Karpas-422 (cell line): Measurements from ENCODE around the gene HSPA4L. TPM values are rescaled to one million over a fixed set of nuclear protein-coding genes. Genes with fewer than 3 reads are reported as not detected.

Source experiments
- DNase-seq: peaks from one replicate; pipeline ENCODE4 v3.0.0-alpha.2; 2015
- H2AFZ ChIP-seq: fragments of 200-600 bp; sonication (generic); 2 replicates; pipeline ENCODE4 v1.6.1; 2014; ENCODE audit warnings: antibody characterized with exemption, low read length, mixed read lengths
- H3K27ac ChIP-seq: fragments of 200-600 bp; sonication (generic); 2 replicates; pipeline ENCODE4 v1.5.1; 2014; ENCODE audit warnings: mild to moderate bottlenecking, low read length, moderate library complexity
- H3K27me3 ChIP-seq: fragments of 200-600 bp; sonication (generic); 2 replicates; pipeline ENCODE4 v1.6.1; 2014; ENCODE audit warnings: low read length, mixed read lengths
- H3K36me3 ChIP-seq: fragments of 200-600 bp; sonication (generic); 2 replicates; pipeline ENCODE4 v1.6.1; 2014; ENCODE audit warnings: low read length, mixed read lengths; ENCODE audit not compliant: insufficient read depth
- H3K4me1 ChIP-seq: fragments of 200-600 bp; sonication (generic); 2 replicates; pipeline ENCODE4 v1.6.1; 2014; ENCODE audit warnings: mild to moderate bottlenecking, low read length, mixed read lengths
- H3K4me2 ChIP-seq: fragments of 200-600 bp; sonication (generic); 2 replicates; pipeline ENCODE4 v1.6.1; 2014; ENCODE audit warnings: low read length, low read depth, mild to moderate bottlenecking; ENCODE audit not compliant: poor library complexity, severe bottlenecking
- H3K4me3 ChIP-seq: fragments of 200-600 bp; sonication (generic); 2 replicates; pipeline ENCODE4 v1.5.1; 2014; ENCODE audit warnings: mild to moderate bottlenecking, antibody characterized with exemption, low read length, mixed read lengths
- H3K79me2 ChIP-seq: fragments of 200-600 bp; sonication (generic); 2 replicates; pipeline ENCODE4 v1.6.1; 2014; ENCODE audit warnings: mild to moderate bottlenecking, low read length, mixed read lengths
- H3K9ac ChIP-seq: fragments of 200-600 bp; sonication (generic); 2 replicates; pipeline ENCODE4 v1.6.0; 2014; ENCODE audit warnings: low read length
- H3K9me2 ChIP-seq: fragments of 200-600 bp; sonication (generic), shearing (Covaris generic); replicated peaks from 2 replicates; pipeline ENCODE4 v1.6.0; 2014; ENCODE audit warnings: mild to moderate bottlenecking, low read length, moderate library complexity; ENCODE audit not compliant: insufficient read depth
- H3K9me3 ChIP-seq: fragments of 300-700, 200-600 bp; sonication (generic); 2 replicates; pipeline ENCODE4 v1.6.1; 2014; ENCODE audit warnings: low read length, mixed read lengths
- H4K20me1 ChIP-seq: fragments of 200-600 bp; sonication (generic); 2 replicates; pipeline ENCODE4 v1.6.1; 2014; ENCODE audit warnings: mild to moderate bottlenecking, antibody characterized with exemption, low read length, low read depth; ENCODE audit not compliant: insufficient read depth
- total RNA-seq: library from RNA; depleted of rRNA; stranded (reverse); fragments of >200 nt; shearing (Covaris generic); gene quantifications from 2 replicates; pipeline ENCODE4 v1.2.3, GENCODE V29; 2014; ENCODE audit warnings: low replicate concordance

HSPA4L gene
- total RNA-seq, 1 experiment from 2014 or later: 1.9 TPM

DNA sequence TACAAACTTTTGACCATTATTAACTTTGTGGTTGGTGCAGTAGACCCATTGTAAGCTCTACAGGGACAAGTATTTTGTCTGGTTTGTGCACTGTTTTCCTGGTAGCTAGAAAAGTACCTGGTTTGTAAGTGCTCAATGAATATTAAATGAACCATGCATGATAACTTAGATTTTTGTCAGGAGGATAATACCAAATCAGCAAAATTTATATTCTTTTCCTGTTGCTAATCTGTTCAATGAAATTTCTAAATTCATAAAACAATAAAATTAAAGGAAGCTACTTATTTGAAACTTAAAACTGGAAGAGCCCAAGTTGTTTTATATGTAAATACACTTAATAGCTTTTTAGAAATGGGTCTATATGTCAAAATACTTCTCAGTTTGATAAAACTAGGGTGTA, 17.6 kb downstream of the HSPA4L start:
- no peak overlapping the region for H3K27ac ChIP-seq
- no peak overlapping the region for H3K9ac ChIP-seq
- H3K4me1 ChIP-seq: no peaks in the 10 kb centered on the region
- no peak overlapping the region for H3K4me2 ChIP-seq
- H3K4me3 ChIP-seq: no peak overlapping the region
- no peaks in the 10 kb centered on the region for H3K36me3 ChIP-seq
- H3K9me3 ChIP-seq: no peaks in the 10 kb centered on the region
- no peak overlapping the region for H2AFZ ChIP-seq
- DNase-seq: no peak
- H4K20me1 ChIP-seq: no peaks in the 10 kb centered on the region
- H3K9me2 ChIP-seq: no peaks in the 10 kb centered on the region
- H3K27me3 ChIP-seq: no peaks in the 10 kb centered on the region
- H3K79me2 ChIP-seq: no peaks in the 10 kb centered on the region

DNA sequence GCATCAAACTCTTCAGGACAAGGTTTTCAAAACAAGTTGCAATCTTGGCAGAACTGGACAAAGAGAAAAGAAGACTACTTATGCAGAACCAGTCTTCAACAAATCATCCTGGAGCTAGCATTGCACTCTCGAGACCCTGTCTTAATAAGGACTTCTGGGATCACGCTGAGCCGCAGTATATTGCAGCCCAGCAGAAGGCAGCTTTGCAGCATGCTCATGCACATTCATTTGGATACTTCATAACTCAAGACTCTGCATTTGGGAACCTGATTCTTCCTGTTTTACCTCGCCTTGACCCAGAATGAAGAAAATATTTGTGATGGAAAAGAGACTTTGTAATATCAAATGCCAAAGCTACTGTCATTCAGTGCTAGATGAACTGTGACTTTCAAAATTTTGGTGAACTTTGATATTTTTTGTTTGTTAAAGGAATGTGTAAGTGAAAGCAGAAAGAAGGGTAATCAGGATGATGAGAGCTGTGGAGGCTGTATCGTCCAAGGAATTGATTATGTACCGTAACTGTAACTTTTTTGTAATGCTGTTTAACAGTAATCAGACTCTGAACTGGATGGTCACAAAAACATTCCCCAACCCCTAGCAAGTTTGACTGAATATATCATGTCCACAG, 27.2 kb downstream of the HSPA4L start:
- H3K4me3 ChIP-seq: no peak overlapping the region
- H3K9ac ChIP-seq: no peak overlapping the region
- no peak overlapping the region for H2AFZ ChIP-seq
- H3K9me2 ChIP-seq: no peaks in the 10 kb centered on the region
- H3K27me3 ChIP-seq: no peaks in the 10 kb centered on the region
- no peaks in the 10 kb centered on the region for H3K9me3 ChIP-seq
- no peaks in the 10 kb centered on the region for H4K20me1 ChIP-seq
- peak; percentile 48 for DNase-seq
- H3K79me2 ChIP-seq: no peaks in the 10 kb centered on the region
- no peak overlapping the region for H3K4me2 ChIP-seq
- H3K4me1 ChIP-seq: no peaks in the 10 kb centered on the region
- no peak overlapping the region for H3K27ac ChIP-seq
- H3K36me3 ChIP-seq: no peaks in the 10 kb centered on the region

DNA sequence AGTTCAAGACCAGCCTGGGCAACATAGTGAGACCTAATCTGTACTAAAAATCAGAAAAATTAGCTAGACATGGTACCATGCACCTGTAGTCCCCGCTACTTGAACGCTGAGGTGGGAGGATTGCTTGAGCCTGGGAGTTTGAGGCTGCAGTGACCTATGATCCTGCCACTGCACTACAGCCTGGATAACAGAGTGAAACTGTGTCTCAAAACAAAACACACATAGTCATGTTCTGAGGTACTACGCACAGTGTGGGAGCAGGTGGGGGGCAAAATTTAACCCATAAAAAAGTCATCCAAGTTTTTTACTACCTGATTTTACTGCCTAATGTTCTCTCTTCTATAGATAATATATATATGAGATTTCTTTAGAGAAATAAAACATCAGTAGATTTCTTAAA, 28.4 kb downstream of the HSPA4L start:
- H4K20me1 ChIP-seq: no peaks in the 10 kb centered on the region
- H3K27ac ChIP-seq: no peak overlapping the region
- no peak overlapping the region for H3K4me2 ChIP-seq
- no peaks in the 10 kb centered on the region for H3K79me2 ChIP-seq
- H3K4me3 ChIP-seq: no peak overlapping the region
- no peaks in the 10 kb centered on the region for H3K27me3 ChIP-seq
- H3K9ac ChIP-seq: no peak overlapping the region
- no peak overlapping the region for H2AFZ ChIP-seq
- no peaks in the 10 kb centered on the region for H3K9me2 ChIP-seq
- H3K36me3 ChIP-seq: no peaks in the 10 kb centered on the region
- no peaks in the 10 kb centered on the region for H3K9me3 ChIP-seq
- no peak for DNase-seq
- H3K4me1 ChIP-seq: no peaks in the 10 kb centered on the region

DNA sequence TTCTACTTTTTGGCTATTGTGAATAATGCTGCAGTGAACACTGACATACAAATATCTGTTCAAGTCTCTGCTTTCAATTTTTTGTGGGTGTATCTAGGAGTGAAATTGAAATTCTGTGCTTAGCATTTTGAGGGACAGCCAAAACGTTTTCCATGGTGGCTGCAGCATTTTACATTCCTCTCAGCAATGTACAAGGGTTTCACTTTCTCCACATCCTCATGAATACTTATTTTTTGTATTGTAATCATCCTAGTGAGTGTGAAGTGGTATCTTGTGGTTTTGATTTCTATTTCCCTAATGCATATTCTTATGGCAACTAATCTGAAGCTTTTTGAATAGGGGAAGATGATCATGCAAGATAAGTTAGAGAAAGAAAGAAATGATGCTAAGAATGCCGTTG, 40.3 kb downstream of the HSPA4L start:
- H3K4me3 ChIP-seq: no peak overlapping the region
- no peaks in the 10 kb centered on the region for H3K9me3 ChIP-seq

DNA sequence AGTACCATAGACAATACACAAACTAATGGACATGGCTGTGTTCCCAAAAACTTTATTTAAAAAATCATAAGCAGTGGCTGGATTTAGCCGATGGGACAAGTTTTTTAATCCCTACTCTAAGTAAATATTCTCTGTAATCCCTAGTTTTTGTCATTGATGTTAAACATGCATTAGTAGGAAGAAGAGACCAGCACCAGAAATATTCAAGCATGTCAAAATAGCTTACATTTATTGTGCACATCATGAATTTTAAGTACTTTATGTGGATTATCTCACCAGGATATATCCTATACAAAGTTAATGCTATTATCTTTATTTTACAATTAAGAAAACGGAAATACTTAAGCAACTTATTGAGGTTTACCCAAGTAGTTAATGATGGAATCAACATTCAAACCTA, 46.0 kb downstream of the HSPA4L start:
- DNase-seq: no peak
- Histone ChIP-seq H4K20me1 (no peaks in the 10 kb centered on the region), H3K9ac (no peak overlapping the region), H2AFZ (no peak overlapping the region), H3K27me3 (no peaks in the 10 kb centered on the region), H3K4me3 (no peak overlapping the region), H3K27ac (no peak overlapping the region), H3K4me1 (peaks cover 39% of the 10 kb centered on the region), H3K36me3 (no peaks in the 10 kb centered on the region), H3K4me2 (no peak overlapping the region), H3K9me3 (no peaks in the 10 kb centered on the region), H3K79me2 (no peaks in the 10 kb centered on the region), H3K9me2 (no peaks in the 10 kb centered on the region)

More for the DNA sequence above, 40.3 kb downstream of the HSPA4L start:
- Histone ChIP-seq H3K27ac (no peak overlapping the region), H4K20me1 (no peaks in the 10 kb centered on the region), H3K79me2 (no peaks in the 10 kb centered on the region), H3K4me1 (peaks cover 29% of the 10 kb centered on the region), H2AFZ (no peak overlapping the region), H3K27me3 (no peaks in the 10 kb centered on the region), H3K9me2 (no peaks in the 10 kb centered on the region), H3K4me2 (no peak overlapping the region), H3K36me3 (no peaks in the 10 kb centered on the region), H3K9ac (no peak overlapping the region)
- no peak for DNase-seq

DNA sequence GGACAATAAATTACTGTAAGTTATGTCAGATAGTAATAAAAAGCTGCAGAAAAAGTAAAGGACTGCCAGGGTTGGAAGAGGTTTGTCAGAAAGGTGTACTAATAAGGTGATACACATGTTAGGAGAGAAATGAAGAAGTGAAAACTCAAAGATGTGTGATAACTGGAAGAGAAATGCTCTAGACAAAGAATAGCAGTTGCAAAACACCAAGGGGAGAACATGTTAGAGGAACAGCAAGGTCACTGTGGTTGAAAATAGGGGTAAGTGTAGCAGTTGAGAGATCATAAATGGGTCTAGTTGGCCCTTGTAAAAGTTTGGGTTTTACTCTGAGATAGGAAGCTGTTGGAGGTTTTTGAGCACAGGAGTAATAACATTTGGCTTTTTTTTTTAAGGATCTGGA, 46.9 kb downstream of the HSPA4L start:
- no peaks in the 10 kb centered on the region for H4K20me1 ChIP-seq
- peaks cover 47% of the 10 kb centered on the region for H3K4me1 ChIP-seq
- H3K27ac ChIP-seq: no peak overlapping the region
- H3K4me2 ChIP-seq: no peak overlapping the region
- no peak overlapping the region for H2AFZ ChIP-seq
- H3K4me3 ChIP-seq: no peak overlapping the region
- no peak overlapping the region for H3K9ac ChIP-seq
- no peaks in the 10 kb centered on the region for H3K36me3 ChIP-seq
- H3K9me2 ChIP-seq: no peaks in the 10 kb centered on the region
- no peaks in the 10 kb centered on the region for H3K9me3 ChIP-seq
- H3K27me3 ChIP-seq: no peaks in the 10 kb centered on the region
- no peaks in the 10 kb centered on the region for H3K79me2 ChIP-seq
- DNase-seq: no peak

DNA sequence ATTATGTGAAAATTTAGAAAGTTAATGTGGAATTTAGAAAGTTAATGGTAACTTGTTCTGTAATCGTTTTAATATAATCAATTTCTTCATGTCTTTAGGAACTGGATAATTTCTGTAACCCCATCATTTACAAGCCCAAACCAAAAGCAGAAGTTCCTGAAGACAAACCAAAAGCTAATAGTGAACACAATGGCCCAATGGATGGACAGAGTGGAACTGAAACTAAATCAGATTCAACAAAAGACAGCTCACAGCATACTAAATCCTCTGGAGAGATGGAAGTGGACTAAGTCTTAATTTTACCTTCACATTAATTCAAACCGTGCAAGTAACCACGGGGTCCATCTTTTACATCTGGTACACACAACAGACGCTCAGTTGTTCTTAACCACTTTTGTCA, 50.5 kb downstream of the HSPA4L start:
- Histone ChIP-seq H3K9me2 (no peaks in the 10 kb centered on the region), H4K20me1 (no peaks in the 10 kb centered on the region), H2AFZ (peak overlapping the region; percentile 26; the same call in 1 of the 2 replicates), H3K79me2 (no peaks in the 10 kb centered on the region), H3K27me3 (no peaks in the 10 kb centered on the region), H3K27ac (peak overlapping the region; percentile 63), H3K36me3 (no peaks in the 10 kb centered on the region), H3K4me3 (peak overlapping the region; percentile 46), H3K9me3 (no peaks in the 10 kb centered on the region), H3K4me2 (peak overlapping the region; percentile 65), H3K4me1 (peaks cover 46% of the 10 kb centered on the region), H3K9ac (peak overlapping the region; percentile 5; the same call in 1 of the 2 replicates)
- DNase-seq: peak; percentile 86

DNA sequence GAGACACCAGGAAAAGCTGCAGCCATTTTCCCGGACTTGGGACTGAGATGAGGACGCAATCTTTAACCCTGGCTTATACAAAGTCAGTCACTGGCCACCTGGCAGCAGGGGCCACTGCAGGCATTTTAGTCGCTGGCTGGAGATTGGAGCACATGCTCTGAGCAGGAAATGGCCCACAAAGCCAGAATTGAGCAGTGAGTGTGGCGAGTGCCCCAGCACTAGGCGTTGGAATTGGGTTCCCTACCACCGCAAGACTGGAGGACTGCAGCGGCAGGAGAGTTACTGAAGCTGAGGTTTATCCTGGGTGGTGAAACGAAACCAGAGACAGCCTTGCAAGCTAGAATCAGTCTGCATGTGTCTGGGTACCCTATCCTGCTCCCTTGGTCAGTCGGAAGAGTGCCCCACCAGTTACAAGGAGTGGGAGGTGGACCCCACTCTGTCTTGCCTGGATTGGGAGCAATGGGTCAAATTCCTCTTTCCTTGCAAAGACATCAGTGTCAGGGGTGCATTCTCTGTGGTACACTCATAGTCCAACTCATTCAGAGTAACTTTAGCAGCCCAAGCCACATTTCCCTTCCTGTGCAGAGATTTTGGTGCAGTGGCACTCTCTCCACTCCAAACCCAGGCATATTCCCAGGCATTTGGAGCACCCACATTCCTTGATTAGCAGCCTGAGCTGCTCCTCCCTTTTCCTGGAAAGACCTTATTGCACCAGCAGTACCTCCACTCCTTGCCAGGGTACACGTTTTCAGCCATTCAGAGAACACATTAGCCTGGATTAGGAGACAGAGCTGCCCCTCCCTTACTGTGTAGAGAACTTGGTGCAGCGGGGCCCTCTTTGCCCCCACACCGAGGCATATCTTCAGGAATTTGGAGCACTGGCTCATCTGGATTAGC, 61.8 kb downstream of the HSPA4L start:
- H3K9ac ChIP-seq: no peak overlapping the region
- H2AFZ ChIP-seq: no peak overlapping the region
- H3K9me2 ChIP-seq: no peaks in the 10 kb centered on the region
- H3K9me3 ChIP-seq: peaks cover 15% of the 10 kb centered on the region
- no peaks in the 10 kb centered on the region for H3K4me1 ChIP-seq
- H3K4me3 ChIP-seq: no peak overlapping the region
- H3K27me3 ChIP-seq: no peaks in the 10 kb centered on the region
- no peak overlapping the region for H3K4me2 ChIP-seq
- 0 out of 2 replicates have a peak, but pooled peaks cover 4% of the 10 kb centered on the region for H3K36me3 ChIP-seq
- H4K20me1 ChIP-seq: no peaks in the 10 kb centered on the region
- DNase-seq: no peak
- no peak overlapping the region for H3K27ac ChIP-seq
- H3K79me2 ChIP-seq: peaks cover 3% of the 10 kb centered on the region; the same call in 1 of the 2 replicates
